Stimulated activated effector memory CD8-positive, alpha-beta T cell treated with anti-CD3 and anti-CD28 coated beads, Interleukin-12 subunit alpha, Interleukin-12 subunit beta, amount 100 ng/mL, for 72 hours (primary cell): ENCODE measurements around the gene MLXIP.
"Not testable (repeated sequence)": the region's sequence is repeated elsewhere in the genome, so short reads cannot be mapped to it uniquely, and the experiment has no call there.

Experiments used
- ATAC-seq: fragments of 150-1000 bp; cut with Tn5 transposase; 2 replicates; pipeline ENCODE4 v1.10.0; 2021
- DNase-seq, 2 donors: peaks; one replicate each; pipeline ENCODE4 v3.0.0; 2021 to 2022; ENCODE audit warnings: low spot score in 2 of 2
- H3K27ac Mint-ChIP-seq: one replicate; pipeline ENCODE4 v1.8.0; 2022; ENCODE audit warnings: mild to moderate bottlenecking, mixed read lengths
- H3K36me3 Mint-ChIP-seq: one replicate; pipeline ENCODE4 v1.8.0; 2022; ENCODE audit warnings: mild to moderate bottlenecking, mixed read lengths
- H3K4me1 Mint-ChIP-seq: one replicate; pipeline ENCODE4 v1.8.0; 2022; ENCODE audit warnings: mixed read lengths
- H3K4me3 Mint-ChIP-seq: one replicate; pipeline ENCODE4 v1.8.0; 2022; ENCODE audit warnings: mild to moderate bottlenecking, mixed read lengths
- H3K9me3 Mint-ChIP-seq: one replicate; pipeline ENCODE4 v1.8.0; 2022; ENCODE audit warnings: mixed read lengths

MLXIP gene

DNA sequence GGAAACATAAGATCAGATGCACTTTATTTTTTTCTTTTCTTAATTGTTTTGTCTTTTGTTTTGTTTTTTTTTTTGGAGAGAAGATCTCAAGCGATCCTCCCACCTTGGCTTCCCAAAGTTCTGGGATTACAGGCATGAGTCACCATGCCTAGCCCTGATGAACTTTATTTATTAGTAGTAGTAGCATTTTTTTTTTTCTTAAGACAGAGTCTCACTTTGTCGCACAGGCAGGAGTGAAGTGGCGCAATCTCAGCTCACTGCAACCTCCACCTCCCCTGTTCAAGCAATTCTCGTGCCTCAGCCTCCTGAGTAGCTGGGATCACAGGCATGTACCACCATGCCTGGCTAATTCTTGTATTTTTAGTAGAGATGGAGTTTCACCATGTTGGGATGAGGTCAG is 97.9 kb downstream of the MLXIP start:
- not testable (repeated sequence) for H3K9me3 Mint-ChIP-seq, H3K27ac Mint-ChIP-seq, H3K4me3 Mint-ChIP-seq, H3K36me3 Mint-ChIP-seq, H3K4me1 Mint-ChIP-seq, ATAC-seq, DNase-seq

- Mint-ChIP-seq H3K4me1 (peaks cover 14% of the 10 kb centered on the region), H3K36me3 (no peaks in the 10 kb centered on the region), H3K4me3 (peak within 1 kb of the TSS; percentile 68), H3K27ac (no peak within 1 kb of the TSS), H3K9me3 (no peaks in the 10 kb centered on the region)
- ATAC-seq = peak; percentile 74
- DNase-seq = no peak
Observed at GRCh38 chr12:122182887-122183587, 104.5 kb downstream of the MLXIP start, which contains the start of gene LRRC43. LRRC43 (plus strand) TSS chr12:122183123; CDS start chr12:122183145, 22 bp downstream.

DNA sequence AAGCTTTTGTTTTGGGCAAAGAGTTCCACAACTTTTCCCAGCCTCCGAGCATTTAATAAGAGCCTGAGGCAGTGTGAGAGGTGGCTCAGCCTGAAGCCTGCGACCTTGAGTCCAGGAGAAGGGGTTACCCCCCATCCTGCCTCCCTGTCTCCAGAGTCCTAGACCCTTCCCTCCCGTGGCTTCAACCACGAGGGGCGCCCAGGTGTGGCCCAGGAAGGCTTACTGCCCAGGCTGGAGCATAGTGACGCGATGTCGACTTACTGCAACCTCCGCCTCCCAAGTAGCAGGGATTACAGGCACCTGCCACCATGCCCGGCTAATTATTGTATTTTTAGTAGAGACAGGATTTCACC is 105.0 kb downstream of the MLXIP start:
- Mint-ChIP-seq H3K9me3 (no peaks in the 10 kb centered on the region), H3K36me3 (no peaks in the 10 kb centered on the region), H3K4me3 (peak overlapping the region; percentile 68), H3K4me1 (peaks cover 14% of the 10 kb centered on the region), H3K27ac (no peak overlapping the region)
- ATAC-seq (no peak), DNase-seq (no peak)

GRCh38 chr12:122184517-122184916 is 106.0 kb downstream of the MLXIP start:
- H3K27ac Mint-ChIP-seq = no peak overlapping the region
- no peaks in the 10 kb centered on the region for H3K36me3 Mint-ChIP-seq
- no peak for DNase-seq
- peaks cover 14% of the 10 kb centered on the region for H3K4me1 Mint-ChIP-seq
- peak overlapping the region; percentile 68 for H3K4me3 Mint-ChIP-seq
- H3K9me3 Mint-ChIP-seq = no peaks in the 10 kb centered on the region
- no peak for ATAC-seq

DNA sequence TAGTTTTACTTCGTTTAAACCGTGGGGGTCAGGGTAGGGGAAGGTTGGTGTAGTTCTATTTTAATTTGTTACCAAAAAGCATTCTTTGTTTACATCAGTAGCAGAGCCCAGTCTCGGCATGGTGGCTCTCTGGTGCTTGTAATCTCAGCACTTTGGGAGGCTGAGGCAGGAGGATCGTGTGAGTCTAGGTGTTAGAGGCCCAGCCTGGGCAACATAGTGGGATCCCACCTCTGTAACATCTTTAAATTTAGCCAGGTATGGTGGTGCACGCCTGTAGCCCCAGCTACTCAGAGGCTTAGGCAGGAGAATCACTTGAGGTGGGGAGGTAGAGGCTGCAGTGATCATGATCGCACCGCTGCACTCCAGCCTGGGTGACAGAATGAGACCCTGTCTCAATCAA is 106.5 kb downstream of the MLXIP start:
- DNase-seq (no peak), ATAC-seq (no peak)
- Mint-ChIP-seq H3K9me3 (no peaks in the 10 kb centered on the region), H3K36me3 (no peaks in the 10 kb centered on the region), H3K4me3 (no peak overlapping the region), H3K4me1 (peaks cover 14% of the 10 kb centered on the region), H3K27ac (no peak overlapping the region)

DNA sequence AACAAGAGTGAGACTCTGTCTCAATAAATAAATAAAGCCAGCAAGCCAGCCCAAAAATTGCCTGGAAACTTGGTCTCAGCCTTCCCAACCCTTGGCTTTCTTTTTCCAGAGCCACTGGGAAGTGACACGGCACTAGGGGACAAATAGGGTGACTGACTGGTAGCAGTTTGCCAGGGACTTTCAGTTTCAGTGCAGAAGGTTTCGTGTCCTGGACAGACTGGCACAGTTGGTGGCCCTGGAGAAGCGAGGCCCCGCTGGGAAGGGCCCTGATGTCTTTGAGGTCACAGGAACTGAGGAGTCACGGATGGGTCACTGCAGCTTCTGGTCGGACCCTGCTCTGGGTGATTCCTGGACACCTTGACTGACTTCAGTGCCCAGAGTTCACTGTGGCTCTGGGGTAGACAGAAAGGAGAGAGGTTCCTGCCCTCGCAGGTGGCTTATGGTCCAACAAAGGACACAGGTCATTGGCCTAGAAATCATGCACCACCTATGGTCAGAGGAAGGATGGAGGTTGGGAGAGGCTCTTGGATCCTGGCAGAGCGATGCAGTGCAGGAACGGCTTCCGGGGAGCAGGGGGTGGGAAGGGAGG is 107.0 kb downstream of the MLXIP start:
- peaks cover 14% of the 10 kb centered on the region for H3K4me1 Mint-ChIP-seq
- no peak overlapping the region for H3K27ac Mint-ChIP-seq
- no peak overlapping the region for H3K4me3 Mint-ChIP-seq
- no peaks in the 10 kb centered on the region for H3K9me3 Mint-ChIP-seq
- no peaks in the 10 kb centered on the region for H3K36me3 Mint-ChIP-seq
- ATAC-seq (no peak), DNase-seq (no peak)

DNA sequence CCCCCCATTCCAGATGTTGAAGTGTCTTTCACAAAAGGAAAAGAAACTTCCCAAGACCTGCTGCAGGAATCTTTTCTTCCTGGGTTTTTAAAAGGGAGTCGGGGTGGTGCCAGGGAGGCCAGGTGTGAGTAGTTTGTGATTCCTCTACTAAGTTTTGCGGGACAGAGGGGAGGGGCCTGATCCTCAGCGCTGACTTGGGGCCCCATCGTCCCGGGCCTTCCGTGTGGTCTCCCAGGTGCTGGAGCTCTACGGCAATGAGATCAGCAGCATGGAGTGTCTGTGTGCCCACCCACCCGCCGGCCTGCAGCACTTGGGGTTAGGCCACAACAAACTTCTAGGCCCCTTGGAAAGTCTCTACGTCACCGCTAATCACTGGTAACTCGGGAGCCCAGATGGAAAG is 108.9 kb downstream of the MLXIP start:
- H3K4me3 Mint-ChIP-seq = no peak overlapping the region
- no peak for ATAC-seq
- peaks cover 19% of the 10 kb centered on the region for H3K4me1 Mint-ChIP-seq
- DNase-seq = no peak
- peaks cover 4% of the 10 kb centered on the region for H3K36me3 Mint-ChIP-seq
- H3K27ac Mint-ChIP-seq = no peak overlapping the region
- H3K9me3 Mint-ChIP-seq = no peaks in the 10 kb centered on the region

GRCh38 chr12:122189626-122190475 is 111.3 kb downstream of the MLXIP start:
- peaks cover 4% of the 10 kb centered on the region for H3K36me3 Mint-ChIP-seq

GRCh38 chr12:122190842-122191668 is 112.5 kb downstream of the MLXIP start:
- ATAC-seq (peak; percentile 89), DNase-seq (peak; percentile 65 to 90)
- H3K36me3 Mint-ChIP-seq = peaks cover 4% of the 10 kb centered on the region
- H3K4me1 Mint-ChIP-seq = peaks cover 6% of the 10 kb centered on the region
- no peak overlapping the region for H3K4me3 Mint-ChIP-seq
- peaks cover 4% of the 10 kb centered on the region for H3K9me3 Mint-ChIP-seq
- H3K27ac Mint-ChIP-seq = no peak overlapping the region

More at GRCh38 chr12:122189626-122190475, 111.3 kb downstream of the MLXIP start:
- DNase-seq (no peak), ATAC-seq (no peak)
- Mint-ChIP-seq H3K27ac (no peak overlapping the region), H3K9me3 (no peaks in the 10 kb centered on the region), H3K4me3 (no peak overlapping the region), H3K4me1 (peaks cover 10% of the 10 kb centered on the region)

DNA sequence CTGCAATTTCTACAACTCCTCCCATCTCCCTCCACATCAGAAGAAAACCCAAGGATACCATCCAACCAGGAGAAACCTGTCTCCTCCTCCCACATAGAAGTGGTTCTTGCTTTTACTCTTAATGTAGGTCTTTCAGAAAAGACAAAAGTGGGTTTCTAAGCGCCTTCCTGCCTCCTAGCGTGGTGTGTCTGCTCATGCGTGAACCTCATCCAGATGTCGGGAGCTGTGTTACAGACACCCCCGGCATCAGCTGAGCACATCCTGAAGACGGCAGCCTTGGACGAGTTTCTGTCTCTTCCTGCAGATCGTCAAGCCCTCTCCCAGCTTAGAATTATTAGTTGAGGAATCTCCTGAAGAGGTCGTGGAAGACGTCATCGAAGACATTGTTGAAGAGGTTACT is 113.9 kb downstream of the MLXIP start:
- ATAC-seq (no peak), DNase-seq (no peak)
- Mint-ChIP-seq H3K9me3 (peaks cover 4% of the 10 kb centered on the region), H3K27ac (no peak overlapping the region), H3K4me3 (no peak overlapping the region), H3K36me3 (peaks cover 10% of the 10 kb centered on the region), H3K4me1 (peaks cover 9% of the 10 kb centered on the region)

- peaks cover 4% of the 10 kb centered on the region for H3K9me3 Mint-ChIP-seq
- ATAC-seq = no peak
- H3K27ac Mint-ChIP-seq = no peak overlapping the region
- H3K4me3 Mint-ChIP-seq = no peak overlapping the region
- DNase-seq = no peak
- H3K4me1 Mint-ChIP-seq = peaks cover 20% of the 10 kb centered on the region
- H3K36me3 Mint-ChIP-seq = peaks cover 16% of the 10 kb centered on the region
Observed at GRCh38 chr12:122194804-122195203, 116.2 kb downstream of the MLXIP start.

DNA sequence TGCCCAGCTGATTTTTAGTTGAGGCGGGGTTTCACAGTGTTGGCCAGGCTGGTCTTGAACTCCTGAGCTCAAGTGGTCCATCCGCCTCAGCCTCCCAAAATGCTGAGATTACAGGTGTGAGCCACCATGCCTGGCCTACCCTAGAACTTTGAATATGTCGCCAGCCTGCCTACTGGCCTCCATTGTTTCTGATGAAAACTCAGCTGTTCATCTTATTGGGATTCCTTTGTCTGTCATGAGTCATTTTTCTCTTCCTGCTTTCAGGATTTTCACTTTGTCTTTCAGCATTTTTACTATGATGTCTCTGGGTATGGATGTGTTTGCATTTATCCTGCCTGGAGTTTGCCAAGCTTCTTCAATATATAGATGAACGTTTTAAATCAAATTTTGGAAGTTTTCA is 116.8 kb downstream of the MLXIP start:
- Mint-ChIP-seq H3K9me3 (peaks cover 4% of the 10 kb centered on the region), H3K4me1 (peaks cover 20% of the 10 kb centered on the region)

More for the DNA sequence above, 116.8 kb downstream of the MLXIP start:
- no peak overlapping the region for H3K4me3 Mint-ChIP-seq
- no peak overlapping the region for H3K27ac Mint-ChIP-seq
- no peak for ATAC-seq
- peaks cover 16% of the 10 kb centered on the region for H3K36me3 Mint-ChIP-seq
- no peak for DNase-seq
